HG03439 (cell line): ENCODE measurements around the gene GRK5.
"Not testable (repeated sequence)": the region's sequence is repeated elsewhere in the genome, so short reads cannot be mapped to it uniquely, and the experiment has no call there.

Experiments
- ATAC-seq: cut with Tn5 transposase; IDR thresholded peaks from one replicate; pipeline ENCODE4 v1.9.1; 2021; ENCODE audit warnings: mild to moderate bottlenecking, moderate library complexity; ENCODE audit not compliant: unreplicated experiment

Gene GRK5

GRCh38 chr10:119248184-119248583, 40.8 kb downstream of the GRK5 start:
- ATAC-seq, result no peak

DNA sequence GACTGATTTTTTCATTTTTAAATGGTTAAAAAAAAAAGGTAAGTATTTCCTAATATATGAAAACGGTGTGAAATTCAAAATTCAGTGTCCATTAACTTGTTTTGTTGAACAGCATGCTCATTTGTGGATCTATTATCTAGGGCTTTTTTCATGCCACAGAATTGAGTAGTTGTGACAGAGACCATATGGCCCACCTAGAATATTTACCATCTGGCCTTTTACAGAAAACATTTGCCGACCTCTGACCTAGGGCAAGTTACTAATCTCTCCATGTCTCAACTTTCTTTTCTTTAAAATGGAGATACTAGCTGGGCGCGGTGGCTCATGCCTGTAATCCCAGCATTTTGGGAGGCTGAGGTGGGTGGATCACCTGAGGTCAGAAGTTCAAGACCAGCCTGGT, 41.3 kb downstream of the GRK5 start:
- ATAC-seq, result no peak

GRCh38 chr10:119250641-119251314, 43.4 kb downstream of the GRK5 start:
- ATAC-seq, result no peak

DNA sequence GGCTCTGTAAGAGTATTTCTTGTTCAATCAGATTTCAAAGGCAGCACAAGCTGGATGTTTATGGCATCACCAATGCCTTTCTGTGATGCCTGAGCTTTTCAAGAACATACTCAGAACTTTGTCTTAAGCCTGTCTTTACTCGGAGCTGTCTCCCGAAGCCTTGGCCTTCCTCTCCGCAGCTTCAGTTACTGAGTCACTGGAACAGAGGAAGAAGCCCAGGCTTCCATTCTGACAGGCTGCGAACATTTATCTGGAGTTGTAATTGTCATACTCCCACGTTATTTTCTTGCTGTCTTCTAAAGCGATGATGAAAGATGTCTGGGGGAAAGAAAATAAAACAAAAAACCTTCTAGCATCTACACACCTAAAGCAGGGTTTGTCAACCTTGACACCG, 43.9 kb downstream of the GRK5 start:
- no peak for ATAC-seq

DNA sequence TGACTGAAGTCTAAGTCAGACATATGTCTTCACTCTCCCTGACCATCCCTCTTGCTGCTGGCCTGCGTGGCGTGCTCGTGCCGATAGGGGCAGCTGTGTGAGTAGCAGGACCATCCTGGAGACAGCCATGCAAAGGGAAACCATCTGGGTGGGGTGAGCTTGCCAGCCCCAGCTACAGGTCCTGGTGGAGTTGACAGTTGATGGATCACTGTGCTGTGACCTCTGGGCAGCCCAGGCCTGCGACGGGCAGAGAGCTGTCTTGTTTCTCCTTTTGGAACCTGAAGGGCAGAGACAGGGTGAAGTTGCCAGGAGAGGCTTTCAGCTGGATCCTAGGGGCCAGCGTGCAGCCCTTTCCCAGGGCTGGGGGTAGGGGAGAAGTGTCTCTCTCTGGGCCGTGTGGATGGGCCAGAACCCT, 44.7 kb downstream of the GRK5 start:
- no peak for ATAC-seq

GRCh38 chr10:119252470-119253151, 45.2 kb downstream of the GRK5 start:
- no peak for ATAC-seq

- ATAC-seq, result no peak
Observed at GRCh38 chr10:119253433-119254174, 46.2 kb downstream of the GRK5 start.

DNA sequence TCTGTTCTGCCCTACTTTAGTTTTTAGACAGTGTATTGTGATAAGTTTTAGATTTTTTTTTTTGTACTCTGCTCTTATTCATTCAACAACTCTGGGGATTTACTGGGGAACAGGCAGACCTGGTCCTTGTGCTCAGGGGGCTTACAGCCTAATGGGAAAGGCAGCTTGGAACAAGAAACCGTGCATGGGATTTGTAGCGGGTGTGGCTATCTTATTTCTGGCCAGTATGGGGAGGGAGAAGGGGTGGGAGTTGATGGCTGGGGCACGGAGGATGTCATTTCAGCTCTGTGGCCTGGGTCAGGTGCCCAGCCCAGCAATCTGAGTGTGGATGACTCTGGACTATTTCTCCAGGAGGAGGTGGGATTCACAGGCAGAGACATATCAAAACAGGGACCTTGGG, 47.0 kb downstream of the GRK5 start:
- no peak for ATAC-seq

- no peak for ATAC-seq
Observed at GRCh38 chr10:119256030-119256429, 48.7 kb downstream of the GRK5 start.

DNA sequence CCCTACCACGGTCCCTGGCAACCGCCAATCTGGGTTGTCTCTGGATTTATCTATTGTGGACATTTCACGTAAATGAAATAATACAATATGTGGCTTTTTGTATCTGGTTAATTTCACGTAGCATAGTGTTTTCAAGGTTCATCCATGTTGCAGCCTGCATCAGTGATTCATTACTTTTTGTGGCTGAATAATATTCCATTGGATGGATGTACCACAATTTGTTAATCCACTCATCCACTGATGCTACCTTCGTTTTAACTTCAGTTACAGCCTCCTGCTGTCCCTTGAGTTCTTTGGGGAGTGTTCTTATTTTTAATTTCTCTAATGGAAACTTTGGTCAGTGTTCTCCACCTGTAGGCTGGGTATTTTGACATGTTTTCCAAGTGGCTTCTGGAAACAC, 49.5 kb downstream of the GRK5 start:
- ATAC-seq, result no peak

GRCh38 chr10:119257899-119258419, 50.6 kb downstream of the GRK5 start:
- no peak for ATAC-seq

- no peak for ATAC-seq
Observed at GRCh38 chr10:119259345-119259744, 52.0 kb downstream of the GRK5 start.

- not testable (repeated sequence) for ATAC-seq
Observed at GRCh38 chr10:119261016-119261415, 53.6 kb downstream of the GRK5 start.

- ATAC-seq, result no peak
Observed at GRCh38 chr10:119263951-119264617, 56.7 kb downstream of the GRK5 start.

DNA sequence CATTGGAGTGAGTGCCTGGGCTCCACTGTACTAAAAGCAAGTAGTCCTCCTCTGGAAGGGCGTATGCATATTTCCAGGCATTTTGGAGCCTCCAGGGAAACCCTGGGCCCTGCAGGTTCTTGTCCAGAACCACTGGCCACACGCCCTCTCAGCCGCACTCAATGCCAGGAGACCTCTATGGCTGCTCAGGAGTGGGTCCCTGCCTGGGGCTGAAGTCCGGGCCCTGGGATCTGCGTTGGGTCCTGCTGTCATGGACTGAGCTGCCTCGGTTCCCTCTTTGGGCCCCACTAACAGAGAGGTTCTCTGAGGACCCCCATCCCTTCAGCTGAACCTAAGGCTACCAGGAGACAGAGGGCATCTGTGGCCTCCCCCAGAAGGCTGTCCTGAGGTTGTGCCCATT, 58.3 kb downstream of the GRK5 start:
- no peak for ATAC-seq

DNA sequence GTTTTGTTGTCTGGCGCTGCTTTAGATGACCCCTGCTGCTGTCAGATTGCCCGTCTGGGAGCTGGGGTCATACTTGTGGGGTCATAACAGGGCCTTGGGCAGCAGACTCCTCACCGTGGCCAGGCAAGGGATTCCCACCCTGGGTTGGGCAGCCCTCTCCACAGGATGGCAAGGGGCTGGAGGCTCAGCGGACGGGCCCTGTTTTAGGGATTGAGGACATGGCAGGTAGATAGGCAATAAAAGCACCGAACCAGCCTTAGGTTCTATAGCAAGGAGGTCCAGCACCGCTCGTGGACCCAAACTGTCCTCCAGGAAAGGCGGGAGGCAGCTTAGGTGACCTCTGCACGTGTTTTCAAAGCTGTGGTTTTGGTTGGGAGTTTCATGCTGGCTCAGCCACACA, 60.0 kb downstream of the GRK5 start:
- no peak for ATAC-seq

- ATAC-seq, result no peak
Observed at GRCh38 chr10:119268428-119268827, 61.1 kb downstream of the GRK5 start.

DNA sequence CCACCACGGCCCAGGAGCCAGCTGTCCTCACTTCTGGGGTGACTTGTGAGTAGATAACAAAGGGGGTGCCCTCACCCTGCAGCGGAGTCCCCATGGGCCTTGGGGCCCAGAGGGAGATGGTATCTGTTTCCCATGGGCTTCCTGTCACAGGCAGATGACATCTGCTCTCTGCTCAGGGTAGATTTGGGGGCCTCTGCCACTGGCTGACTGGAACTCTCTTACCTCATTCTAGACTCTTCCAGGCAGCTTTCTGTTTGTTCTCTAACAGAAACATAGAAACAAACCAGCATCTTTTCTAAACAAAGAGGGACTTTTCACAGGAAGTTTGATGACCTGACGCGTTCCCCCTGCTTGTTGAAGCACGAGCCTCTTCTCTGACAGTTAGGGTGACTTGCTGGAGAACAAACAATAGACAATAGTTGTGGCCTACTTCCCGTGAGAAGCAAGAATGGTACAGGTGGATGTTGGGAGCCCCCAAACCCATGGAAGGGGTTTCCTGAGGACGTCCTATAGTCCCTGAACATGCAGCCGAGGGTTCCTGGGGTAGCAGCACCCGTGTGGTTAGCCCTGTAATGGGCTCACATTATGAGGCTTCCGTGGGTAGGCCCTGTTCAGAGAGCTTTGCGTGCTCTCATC, 61.6 kb downstream of the GRK5 start:
- peak; percentile 69 for ATAC-seq

GRCh38 chr10:119269737-119270136, 62.4 kb downstream of the GRK5 start:
- no peak for ATAC-seq

- ATAC-seq, result peak; percentile 43
Observed at GRCh38 chr10:119270762-119271366, 63.5 kb downstream of the GRK5 start.
